K562 (cell line): ENCODE data around the gene ZFAND2B. TPM values are rescaled to one million over a fixed set of nuclear protein-coding genes. Genes with fewer than 3 reads are reported as not detected.
A peak's percentile ranks its signal among the peaks of the same experiment; 100 is the strongest.

Source experiments
- CHAMP1 ChIP-seq: fragments of 450-650 bp; IDR thresholded peaks from 2 replicates; pipeline ENCODE4 v1.6.1; 2016; ENCODE audit warnings: mild to moderate bottlenecking
- CHD7 ChIP-seq: fragments of 200-600 bp; sonication (generic); IDR thresholded peaks from one replicate; pipeline ENCODE4 v1.6.1; 2012; ENCODE audit warnings: mild to moderate bottlenecking, low read depth, low read length, inconsistent platforms
- CREBBP ChIP-seq: IDR thresholded peaks from one replicate; pipeline ENCODE4 v1.6.1; 2012; ENCODE audit warnings: low read depth, mild to moderate bottlenecking, control low read depth, inconsistent platforms, low read length
- KDM5B ChIP-seq: fragments of 200-600 bp; sonication (generic); IDR thresholded peaks from 2 replicates; pipeline ENCODE4 v1.6.1; 2012; ENCODE audit warnings: low read depth, mild to moderate bottlenecking, moderate library complexity, low read length, control low read depth, inconsistent platforms; ENCODE audit not compliant: insufficient replicate concordance
- ZNF12 ChIP-seq: sonication (generic); formaldehyde crosslinking; IDR thresholded peaks from 2 replicates; pipeline ENCODE4 v1.4.0; 2020; ENCODE audit warnings: mild to moderate bottlenecking, missing genetic modification reagents
- ZNF780A ChIP-seq: fragments of 250-450 bp; sonication (Bioruptor Pico); IDR thresholded peaks from 2 replicates; pipeline ENCODE4 v1.5.0; 2021; ENCODE audit warnings: mild to moderate bottlenecking
- polyA plus RNA-seq, 8 experiments: library from polyadenylated mRNA; depleted of rRNA in 4 of 8; stranded (reverse) in 5 of 8; unstranded in 3 of 8; fragments of >200 nt; fragmentation: Nextera tagmentation in 2 of 8; fragmentation: Illumina TruSeq in 1 of 8; extraction: Ambion mirVana in 2 of 8; extraction: Trizol in 1 of 8; gene quantifications; 2 replicates each; pipeline versions ENCODE4 v1.2.1 to v1.2.3, GENCODE V29; 2011 to 2014; ENCODE audit warnings: inconsistent platforms in 1 of 8, missing spikeins in 1 of 8
- total RNA-seq, 7 experiments: library from RNA; depleted of rRNA in 6 of 7; stranded (reverse); fragments of >200 nt in 6 of 7; fragmentation: Illumina TruSeq in 2 of 7; extraction: Trizol in 2 of 7; gene quantifications; 2 replicates each; pipeline versions ENCODE4 v1.2.1 to v1.2.3, GENCODE V29; 2011 to 2021; ENCODE audit warnings: low replicate concordance in 1 of 7
- TF ChIP-seq, protein P1 (sequence below): fragments of 250-450 bp; sonication (Bioruptor Pico); IDR thresholded peaks from 2 replicates; pipeline ENCODE4 v1.5.0; 2021

The ZFAND2B gene
- total and polyA plus RNA-seq, 9 of the 15 experiments (the other 6 are each of a cell fraction or from before 2014, with no cell fraction given) = 9.9 to 33.3 (median 26.1) TPM

GRCh38 chr2:219229305-219230058 lies 22.9 kb downstream of the ZFAND2B start, which contains the start of the genes ANKZF1 and ATG9A (continued):
- TF ChIP-seq, protein P1, sequence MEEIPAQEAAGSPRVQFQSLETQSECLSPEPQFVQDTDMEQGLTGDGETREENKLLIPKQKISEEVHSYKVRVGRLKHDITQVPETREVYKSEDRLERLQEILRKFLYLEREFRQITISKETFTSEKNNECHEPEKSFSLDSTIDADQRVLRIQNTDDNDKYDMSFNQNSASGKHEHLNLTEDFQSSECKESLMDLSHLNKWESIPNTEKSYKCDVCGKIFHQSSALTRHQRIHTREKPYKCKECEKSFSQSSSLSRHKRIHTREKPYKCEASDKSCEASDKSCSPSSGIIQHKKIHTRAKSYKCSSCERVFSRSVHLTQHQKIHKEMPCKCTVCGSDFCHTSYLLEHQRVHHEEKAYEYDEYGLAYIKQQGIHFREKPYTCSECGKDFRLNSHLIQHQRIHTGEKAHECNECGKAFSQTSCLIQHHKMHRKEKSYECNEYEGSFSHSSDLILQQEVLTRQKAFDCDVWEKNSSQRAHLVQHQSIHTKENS (CRISPR knock-in tag) = no peak
- TF ChIP-seq ZNF780A (no peak), KDM5B (peak; percentile 68), CHD7 (no peak), CHAMP1 (no peak), CREBBP (no peak), ZNF12 (CRISPR knock-in tag) (no peak)
